Bronchial epithelial cell (primary cell): ENCODE measurements around the gene MTHFS. TPM values are rescaled to one million over a fixed set of nuclear protein-coding genes. Genes with fewer than 3 reads are reported as not detected.

ENCODE experiments used
- DNase-seq: peaks from one replicate; pipeline ENCODE4 v3.0.0-alpha.2; 2010; ENCODE audit warnings: low read depth
- FAIRE-seq: peaks from 2 replicates; lab custom pipeline; 2011; peaks lifted over from hg19 to GRCh38; lab: Jason Lieb, UNC
- H3K27me3 ChIP-seq: 2 replicates; pipeline ENCODE4 v1.5.1; 2011; ENCODE audit warnings: low read length; ENCODE audit not compliant: control insufficient read depth, insufficient read depth
- H3K36me3 ChIP-seq: 2 replicates; pipeline ENCODE4 v1.5.1; 2011; ENCODE audit warnings: low read length; ENCODE audit not compliant: control insufficient read depth, insufficient read depth
- H3K4me3 ChIP-seq: 2 replicates; pipeline ENCODE4 v1.5.1; 2011; ENCODE audit warnings: mild to moderate bottlenecking, low read depth, low read length, control low read depth
- CTCF ChIP-seq: IDR thresholded peaks from 2 replicates; pipeline ENCODE4 v1.5.1; 2011; ENCODE audit warnings: mild to moderate bottlenecking, moderate library complexity, low read length, control low read depth, inconsistent platforms; ENCODE audit not compliant: insufficient read depth, severe bottlenecking
- total RNA-seq: library from RNA; depleted of rRNA; stranded (reverse); fragments of >200 nt; gene quantifications from 2 replicates; pipeline ENCODE4 v1.2.1, GENCODE V29; 2014

The MTHFS gene
- total RNA-seq, 1 donor from 2014 or later, result 33.4 TPM

GRCh38 chr15:79815468-79815867, 81.3 kb downstream of the MTHFS start:
- Histone ChIP-seq H3K27me3 (no peaks in the 10 kb centered on the region), H3K36me3 (no peaks in the 10 kb centered on the region), H3K4me3 (no peak overlapping the region)
- FAIRE-seq, result no peak
- no peak for TF ChIP-seq CTCF
- DNase-seq, result no peak

GRCh38 chr15:79812541-79812940, 84.3 kb downstream of the MTHFS start:
- no peak for FAIRE-seq
- H3K36me3 ChIP-seq, result no peaks in the 10 kb centered on the region
- DNase-seq, result no peak
- no peaks in the 10 kb centered on the region for H3K27me3 ChIP-seq
- H3K4me3 ChIP-seq, result no peak overlapping the region
- no peak for TF ChIP-seq CTCF

- H3K4me3 ChIP-seq, result no peak overlapping the region
- no peaks in the 10 kb centered on the region for H3K27me3 ChIP-seq
- no peaks in the 10 kb centered on the region for H3K36me3 ChIP-seq
- DNase-seq (peak; percentile 31), FAIRE-seq (no peak)
- no peak for TF ChIP-seq CTCF
These were observed 85.1 kb downstream of the MTHFS start for GRCh38 chr15:79811406-79812405.

GRCh38 chr15:79804838-79805237, 92.0 kb downstream of the MTHFS start:
- no peak for DNase-seq
- TF ChIP-seq CTCF, result no peak
- no peak for FAIRE-seq
- Histone ChIP-seq H3K36me3 (no peaks in the 10 kb centered on the region), H3K27me3 (no peaks in the 10 kb centered on the region), H3K4me3 (no peak overlapping the region)

GRCh38 chr15:79798311-79798710, 98.5 kb downstream of the MTHFS start:
- no peaks in the 10 kb centered on the region for H3K27me3 ChIP-seq
- H3K36me3 ChIP-seq, result no peaks in the 10 kb centered on the region
- no peak overlapping the region for H3K4me3 ChIP-seq
- no peak for TF ChIP-seq CTCF
- DNase-seq (no peak), FAIRE-seq (no peak)

Other genes with a start within 250 kb of the MTHFS start
- 0.26 and 0.38 TPM in 2 replicates for gene BCL2A1, start 74.2 kb upstream of the MTHFS start, total RNA-seq
- 186 and 218 TPM in 2 replicates for gene ZFAND6, start 162.7 kb upstream of the MTHFS start, total RNA-seq